ENCODE measurements around the gene TIAM2. TPM values are rescaled to one million over a fixed set of nuclear protein-coding genes. Genes with fewer than 3 reads are reported as not detected.

The TIAM2 gene
- total and polyA plus RNA-seq, 7 donors: 1.2 to 15.8 (median 11.0) TPM

GRCh38 chr6:155143578-155144106 lies 148.5 kb downstream of the TIAM2 start:
- DNase-seq: no peak
- peak overlapping the region in 3 of 4 donors; percentile 14 to 24 (median 23) for H3K4me3 ChIP-seq
- intact Hi-C loops (cut with DNase I): no loop called here
- no peak for TF ChIP-seq EP300 (IDR thresholded peaks at IDR 0.05)
- TF ChIP-seq POLR2AphosphoS5 (IDR thresholded peaks at IDR 0.05): no peak
- no peak for TF ChIP-seq POLR2A (IDR thresholded peaks at IDR 0.05)
- TF ChIP-seq CTCF (IDR thresholded peaks at IDR 0.05): no peak
- peak overlapping the region; percentile 45 to 70 (median 62) for H3K27ac ChIP-seq
- H3K4me1 ChIP-seq: peaks cover 0 to 31% (median 24%) of the 10 kb centered on the region in 4 donors
- no peaks in the 10 kb centered on the region for H3K9me3 ChIP-seq
- 67 to 74% methylated on average over 7 of the region's 7 CpGs for WGBS, 2 donors
- no peaks in the 10 kb centered on the region for H3K36me3 ChIP-seq
- H3K27me3 ChIP-seq: no peaks in the 10 kb centered on the region

- Histone ChIP-seq H3K27me3 (no peaks in the 10 kb centered on the region), H3K36me3 (no peaks in the 10 kb centered on the region), H3K9me3 (no peaks in the 10 kb centered on the region), H3K4me3 (no peak overlapping the region), H3K4me1 (peaks cover 0 to 24% (median 21%) of the 10 kb centered on the region in 4 donors), H3K27ac (no peak overlapping the region)
- WGBS, 2 donors: 85 to 94% methylated on average over 4 of the region's 4 CpGs
- TF ChIP-seq EP300 (IDR thresholded peaks at IDR 0.05): no peak
- TF ChIP-seq POLR2AphosphoS5 (IDR thresholded peaks at IDR 0.05): no peak
- TF ChIP-seq POLR2A (IDR thresholded peaks at IDR 0.05): no peak
- TF ChIP-seq CTCF (IDR thresholded peaks at IDR 0.05): no peak
- intact Hi-C loops (cut with DNase I): no loop called here
- DNase-seq: no peak
Measured at GRCh38 chr6:155146205-155146604, 151.1 kb downstream of the TIAM2 start.

DNA sequence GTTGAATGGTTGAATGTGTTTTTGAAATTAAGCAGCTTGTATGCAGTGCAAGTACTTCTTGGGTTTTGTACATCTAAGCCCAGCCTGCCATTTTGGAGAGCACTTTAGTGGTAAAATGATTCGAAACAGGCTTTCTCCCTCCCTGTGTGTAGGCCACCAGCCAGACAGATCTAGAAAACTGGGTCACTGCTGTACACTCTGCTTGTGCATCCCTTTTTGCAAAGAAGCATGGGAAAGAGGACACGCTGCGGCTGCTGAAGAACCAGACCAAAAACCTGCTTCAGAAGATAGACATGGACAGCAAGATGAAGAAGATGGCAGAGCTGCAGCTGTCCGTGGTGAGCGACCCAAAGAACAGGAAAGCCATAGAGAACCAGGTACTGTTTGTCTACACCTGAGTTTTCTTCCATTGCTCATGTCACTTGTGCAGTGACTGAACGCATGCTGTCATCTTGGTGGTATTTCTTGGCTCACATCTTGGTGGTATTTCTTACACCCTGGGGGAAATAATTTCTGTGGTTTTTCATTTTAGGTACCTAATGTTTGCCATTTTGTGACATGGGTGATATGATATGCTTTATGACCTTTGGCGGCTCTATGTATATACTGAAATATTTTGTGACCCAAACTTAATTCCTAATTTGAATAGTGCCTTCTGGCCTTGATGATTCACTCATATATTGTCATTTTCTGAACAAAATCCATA lies 153.0 kb downstream of the TIAM2 start:
- Histone ChIP-seq H3K27me3 (no peaks in the 10 kb centered on the region), H3K4me3 (no peak overlapping the region), H3K27ac (no peak overlapping the region), H3K36me3 (no peaks in the 10 kb centered on the region), H3K9me3 (no peaks in the 10 kb centered on the region), H3K4me1 (peaks cover 0 to 9% (median 6%) of the 10 kb centered on the region in 4 donors)
- WGBS, 2 donors: 92 to 94% methylated on average over 7 of the region's 7 CpGs
- TF ChIP-seq CTCF (IDR thresholded peaks at IDR 0.05): no peak
- TF ChIP-seq POLR2AphosphoS5 (IDR thresholded peaks at IDR 0.05): no peak
- no peak for TF ChIP-seq POLR2A (IDR thresholded peaks at IDR 0.05)
- no peak for TF ChIP-seq EP300 (IDR thresholded peaks at IDR 0.05)
- DNase-seq: no peak
- intact Hi-C loops (cut with DNase I): no loop called here

DNA sequence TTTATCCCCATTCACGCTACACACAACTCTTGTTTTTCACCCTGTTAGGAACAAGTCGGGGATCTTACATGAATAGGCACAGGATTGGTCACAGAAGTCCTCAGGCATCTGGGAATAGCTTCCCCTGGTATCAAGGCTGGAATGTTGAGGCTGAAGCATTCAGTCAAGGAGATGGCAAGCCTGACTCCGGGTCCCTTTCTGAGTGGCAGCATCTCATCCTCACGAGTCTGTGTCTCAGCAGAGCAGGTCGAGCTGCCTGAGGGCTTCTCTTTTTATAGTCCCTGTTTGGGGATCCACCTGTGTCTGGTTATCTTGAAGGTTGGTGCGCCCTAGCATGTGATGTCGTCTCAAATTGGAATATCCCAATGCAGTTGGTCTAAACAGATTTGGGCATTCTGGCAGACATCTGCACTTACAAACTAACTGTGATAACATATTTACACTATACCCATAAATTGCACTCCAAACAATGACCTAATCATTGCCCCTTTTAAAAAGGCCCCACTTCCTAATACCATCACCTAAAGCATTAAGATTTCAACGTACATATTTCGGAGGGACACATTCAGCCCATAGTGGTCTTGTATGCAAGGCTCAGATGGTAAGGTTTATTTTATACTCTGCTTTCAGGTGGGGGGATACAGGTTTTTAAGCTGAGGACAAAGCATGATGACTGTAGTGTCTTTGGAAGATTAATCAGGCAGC lies 156.0 kb downstream of the TIAM2 start:
- Histone ChIP-seq H3K4me1 (peaks cover 0 to 13% (median 6%) of the 10 kb centered on the region in 4 donors), H3K9me3 (no peaks in the 10 kb centered on the region), H3K27ac (no peak overlapping the region), H3K36me3 (no peaks in the 10 kb centered on the region), H3K4me3 (no peak overlapping the region), H3K27me3 (no peaks in the 10 kb centered on the region)
- intact Hi-C loops (cut with DNase I): no loop called here
- 85 to 88% methylated on average over 9 of the region's 9 CpGs for WGBS, 2 donors
- TF ChIP-seq POLR2A (IDR thresholded peaks at IDR 0.05): no peak
- no peak for TF ChIP-seq CTCF (IDR thresholded peaks at IDR 0.05)
- no peak for TF ChIP-seq EP300 (IDR thresholded peaks at IDR 0.05)
- TF ChIP-seq POLR2AphosphoS5 (IDR thresholded peaks at IDR 0.05): no peak
- DNase-seq: no peak

Data from sigmoid colon (tissue), 7 donors.